Measurements from ENCODE around the gene ZNF358.
A peak's percentile ranks its signal among the peaks of the same experiment; 100 is the strongest.

ZNF358 gene

GRCh38 chr19:7513809-7514642 lies 1.9 kb upstream of the ZNF358 start:
- Histone ChIP-seq H3K14ac (ENCODE audit: low read length) (no peak overlapping the region), H3K23ac (ENCODE audit: low read depth, low read length, poor library complexity) (no peak overlapping the region), H3K4me1 (ENCODE audit: control insufficient read depth in 2 of 2, insufficient read depth in 1 of 2, low read depth in 1 of 2, low read length in 2 of 2) (peaks cover 10 to 11% of the 10 kb centered on the region in 2 donors), H2BK120ac (ENCODE audit: low read depth, low read length) (no peak overlapping the region), H3K18ac (ENCODE audit: low read length) (no peak overlapping the region), H2BK15ac (ENCODE audit: low read length) (no peak overlapping the region), H3K9ac (ENCODE audit: low read depth, low read length, poor library complexity) (no peak overlapping the region), H3K36me3 (replicated peaks in 1 of 2; ENCODE audit: control insufficient read depth in 2 of 2, insufficient read depth in 2 of 2, low read length in 2 of 2) (peaks cover 0 to 13% of the 10 kb centered on the region in 2 donors), H3K4ac (ENCODE audit: low read length) (no peak overlapping the region), H3K27ac (replicated peaks; ENCODE audit: low read length) (no peak overlapping the region), H4K8ac (ENCODE audit: low read depth, low read length) (no peak overlapping the region), H4K91ac (ENCODE audit: low read depth, low read length, poor library complexity) (no peak overlapping the region), H2AK5ac (ENCODE audit: low read depth, low read length) (no peak overlapping the region), H3K4me3 (ENCODE audit: low read length in 2 of 2) (no peak overlapping the region), H3K9me3 (replicated peaks in 1 of 2; ENCODE audit: control insufficient read depth in 2 of 2, insufficient read depth in 1 of 2, low read depth in 1 of 2, low read length in 2 of 2) (no peaks in the 10 kb centered on the region), H2BK12ac (ENCODE audit: low read length) (no peak overlapping the region), H3K79me1 (ENCODE audit: low read depth, low read length) (peaks cover 4% of the 10 kb centered on the region), H3K27me3 (ENCODE audit: control insufficient read depth in 3 of 3, insufficient read depth in 3 of 3, low read depth in 1 of 3, low read length in 3 of 3) (no peaks in the 10 kb centered on the region), H3K4me2 (ENCODE audit: insufficient read depth, low read length, poor library complexity, severe bottlenecking) (no peak overlapping the region), H2AFZ (ENCODE audit: low read length) (no peak overlapping the region), H2BK5ac (ENCODE audit: low read length) (no peak overlapping the region)
- no peak for DNase-seq (ENCODE audit: low spot score)
- no CpG with 5 or more reads among the region's 5 CpGs for WGBS, 2 donors (ENCODE audit: extremely low coverage in 2 of 2, insufficient read length in 2 of 2, insufficient replicate concordance in 1 of 2)

DNA sequence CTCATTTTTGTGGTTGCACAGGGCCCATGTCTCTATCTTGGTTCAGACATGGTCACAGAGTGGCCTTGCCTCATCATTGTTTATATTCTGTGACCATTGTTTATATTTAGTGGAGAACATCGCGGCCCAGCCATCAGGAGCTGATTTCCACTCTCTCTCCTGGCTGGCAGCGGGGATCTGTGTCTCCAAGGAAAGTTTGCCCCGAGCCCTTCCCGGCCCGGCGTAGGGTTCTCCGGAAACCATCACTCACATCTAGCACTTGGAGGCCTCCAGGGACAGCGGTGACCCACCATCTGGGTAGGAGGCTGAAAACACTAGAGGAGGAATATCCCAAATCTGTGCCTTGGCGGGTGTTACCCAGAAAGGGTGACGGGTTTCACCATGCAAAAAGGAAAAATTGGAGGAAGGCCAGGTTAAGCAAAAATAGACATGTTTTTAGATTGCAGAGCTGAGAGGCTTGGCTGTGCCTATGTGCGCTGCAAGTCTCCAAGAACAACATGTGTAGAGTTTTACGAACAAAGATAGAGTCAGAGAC lies 726 bp upstream of the ZNF358 start:
- Histone ChIP-seq H2BK120ac (ENCODE audit: low read depth, low read length) (peak overlapping the region; percentile 25), H3K36me3 (replicated peaks in 1 of 2; ENCODE audit: control insufficient read depth in 2 of 2, insufficient read depth in 2 of 2, low read length in 2 of 2) (peaks cover 0 to 17% of the 10 kb centered on the region in 2 donors), H3K23ac (ENCODE audit: low read depth, low read length, poor library complexity) (no peak overlapping the region), H2BK5ac (ENCODE audit: low read length) (no peak overlapping the region), H3K79me1 (ENCODE audit: low read depth, low read length) (peaks cover 4% of the 10 kb centered on the region), H2BK12ac (ENCODE audit: low read length) (peak overlapping the region; percentile 36), H3K18ac (ENCODE audit: low read length) (peak overlapping the region; percentile 61), H3K4me3 (ENCODE audit: low read length in 2 of 2) (peak overlapping the region in 1 of 2 donors; percentile 78), H3K4ac (ENCODE audit: low read length) (peak overlapping the region; percentile 4), H3K27ac (replicated peaks; ENCODE audit: low read length) (no peak overlapping the region), H3K27me3 (ENCODE audit: control insufficient read depth in 3 of 3, insufficient read depth in 3 of 3, low read depth in 1 of 3, low read length in 3 of 3) (no peaks in the 10 kb centered on the region), H2AFZ (ENCODE audit: low read length) (peak overlapping the region; percentile 85), H3K4me2 (ENCODE audit: insufficient read depth, low read length, poor library complexity, severe bottlenecking) (no peak overlapping the region), H4K91ac (ENCODE audit: low read depth, low read length, poor library complexity) (peak overlapping the region; percentile 7), H3K9me3 (replicated peaks in 1 of 2; ENCODE audit: control insufficient read depth in 2 of 2, insufficient read depth in 1 of 2, low read depth in 1 of 2, low read length in 2 of 2) (no peaks in the 10 kb centered on the region), H2BK15ac (ENCODE audit: low read length) (no peak overlapping the region), H4K8ac (ENCODE audit: low read depth, low read length) (no peak overlapping the region), H3K14ac (ENCODE audit: low read length) (no peak overlapping the region), H3K4me1 (ENCODE audit: control insufficient read depth in 2 of 2, insufficient read depth in 1 of 2, low read depth in 1 of 2, low read length in 2 of 2) (peaks cover 10 to 11% of the 10 kb centered on the region in 2 donors), H3K9ac (ENCODE audit: low read depth, low read length, poor library complexity) (no peak overlapping the region), H2AK5ac (ENCODE audit: low read depth, low read length) (peak overlapping the region; percentile 0)
- no peak for DNase-seq (ENCODE audit: low spot score)
- no CpG with 5 or more reads among the region's 13 CpGs for WGBS, 2 donors (ENCODE audit: extremely low coverage in 2 of 2, insufficient read length in 2 of 2, insufficient replicate concordance in 1 of 2)

GRCh38 chr19:7516333-7516732 lies 430 bp downstream of the ZNF358 start:
- peak overlapping the region; percentile 89 for H3K18ac ChIP-seq (ENCODE audit: low read length)
- peak overlapping the region; percentile 31 for H3K23ac ChIP-seq (ENCODE audit: low read depth, low read length, poor library complexity)
- H4K8ac ChIP-seq (ENCODE audit: low read depth, low read length): no peak overlapping the region
- H3K14ac ChIP-seq (ENCODE audit: low read length): peak overlapping the region; percentile 73
- peaks cover 4% of the 10 kb centered on the region for H3K79me1 ChIP-seq (ENCODE audit: low read depth, low read length)
- H3K9me3 ChIP-seq (replicated peaks in 1 of 2; ENCODE audit: control insufficient read depth in 2 of 2, insufficient read depth in 1 of 2, low read depth in 1 of 2, low read length in 2 of 2): no peaks in the 10 kb centered on the region
- H3K4me3 ChIP-seq (ENCODE audit: low read length in 2 of 2): peak overlapping the region; percentile 78 to 82
- no peak overlapping the region for H3K27ac ChIP-seq (replicated peaks; ENCODE audit: low read length)
- peaks cover 5 to 23% of the 10 kb centered on the region in 2 donors for H3K36me3 ChIP-seq (replicated peaks in 1 of 2; ENCODE audit: control insufficient read depth in 2 of 2, insufficient read depth in 2 of 2, low read length in 2 of 2)
- no peak overlapping the region for H2BK5ac ChIP-seq (ENCODE audit: low read length)
- H2BK15ac ChIP-seq (ENCODE audit: low read length): no peak overlapping the region
- H3K27me3 ChIP-seq (ENCODE audit: control insufficient read depth in 3 of 3, insufficient read depth in 3 of 3, low read depth in 1 of 3, low read length in 3 of 3): no peaks in the 10 kb centered on the region
- H3K4me2 ChIP-seq (ENCODE audit: insufficient read depth, low read length, poor library complexity, severe bottlenecking): peak overlapping the region; percentile 79
- peak overlapping the region; percentile 47 for H3K4ac ChIP-seq (ENCODE audit: low read length)
- no peak overlapping the region for H2BK12ac ChIP-seq (ENCODE audit: low read length)
- peaks cover 10 to 11% of the 10 kb centered on the region in 2 donors for H3K4me1 ChIP-seq (ENCODE audit: control insufficient read depth in 2 of 2, insufficient read depth in 1 of 2, low read depth in 1 of 2, low read length in 2 of 2)
- H2BK120ac ChIP-seq (ENCODE audit: low read depth, low read length): no peak overlapping the region
- WGBS, 2 donors (ENCODE audit: extremely low coverage in 2 of 2, insufficient read length in 2 of 2, insufficient replicate concordance in 1 of 2): no CpG with 5 or more reads among the region's 28 CpGs
- no peak overlapping the region for H4K91ac ChIP-seq (ENCODE audit: low read depth, low read length, poor library complexity)
- peak overlapping the region; percentile 43 for H2AK5ac ChIP-seq (ENCODE audit: low read depth, low read length)
- peak overlapping the region; percentile 83 for H3K9ac ChIP-seq (ENCODE audit: low read depth, low read length, poor library complexity)
- H2AFZ ChIP-seq (ENCODE audit: low read length): peak overlapping the region; percentile 74
- DNase-seq (ENCODE audit: low spot score): no peak

DNA sequence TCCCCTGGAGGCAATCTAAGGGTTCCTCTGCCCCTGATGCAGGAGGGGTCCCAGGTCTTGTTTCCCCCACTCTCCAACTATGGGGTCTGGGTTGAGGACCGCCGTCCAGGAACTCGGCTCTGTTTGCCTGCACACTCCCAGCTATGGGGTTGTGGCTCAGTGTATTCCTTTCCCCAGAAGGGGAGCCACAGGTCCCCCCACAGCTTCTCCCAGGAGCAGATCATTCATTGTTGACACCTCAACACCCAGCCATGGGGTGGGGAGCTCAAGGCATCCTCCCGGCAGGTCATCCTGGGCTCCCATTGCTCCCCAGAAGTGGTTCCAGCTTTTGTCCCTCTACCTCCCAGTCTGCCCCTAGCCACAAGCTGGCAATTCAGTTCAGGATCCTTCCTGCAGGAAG lies 975 bp downstream of the ZNF358 start:
- no peak overlapping the region for H3K27ac ChIP-seq (replicated peaks; ENCODE audit: low read length)
- no peaks in the 10 kb centered on the region for H3K9me3 ChIP-seq (replicated peaks in 1 of 2; ENCODE audit: control insufficient read depth in 2 of 2, insufficient read depth in 1 of 2, low read depth in 1 of 2, low read length in 2 of 2)
- H3K18ac ChIP-seq (ENCODE audit: low read length): peak overlapping the region; percentile 89
- H4K8ac ChIP-seq (ENCODE audit: low read depth, low read length): no peak overlapping the region
- H2BK5ac ChIP-seq (ENCODE audit: low read length): no peak overlapping the region
- peaks cover 5 to 23% of the 10 kb centered on the region in 2 donors for H3K36me3 ChIP-seq (replicated peaks in 1 of 2; ENCODE audit: control insufficient read depth in 2 of 2, insufficient read depth in 2 of 2, low read length in 2 of 2)
- H3K4me1 ChIP-seq (ENCODE audit: control insufficient read depth in 2 of 2, insufficient read depth in 1 of 2, low read depth in 1 of 2, low read length in 2 of 2): peaks cover 10 to 11% of the 10 kb centered on the region in 2 donors
- no peak overlapping the region for H3K14ac ChIP-seq (ENCODE audit: low read length)
- WGBS, 2 donors (ENCODE audit: extremely low coverage in 2 of 2, insufficient read length in 2 of 2, insufficient replicate concordance in 1 of 2): no CpG with 5 or more reads among the region's 4 CpGs
- H3K9ac ChIP-seq (ENCODE audit: low read depth, low read length, poor library complexity): peak overlapping the region; percentile 83
- no peak overlapping the region for H2AFZ ChIP-seq (ENCODE audit: low read length)
- peaks cover 4% of the 10 kb centered on the region for H3K79me1 ChIP-seq (ENCODE audit: low read depth, low read length)
- no peaks in the 10 kb centered on the region for H3K27me3 ChIP-seq (ENCODE audit: control insufficient read depth in 3 of 3, insufficient read depth in 3 of 3, low read depth in 1 of 3, low read length in 3 of 3)
- H3K4me2 ChIP-seq (ENCODE audit: insufficient read depth, low read length, poor library complexity, severe bottlenecking): peak overlapping the region; percentile 79
- peak overlapping the region; percentile 43 for H2AK5ac ChIP-seq (ENCODE audit: low read depth, low read length)
- H2BK120ac ChIP-seq (ENCODE audit: low read depth, low read length): no peak overlapping the region
- H4K91ac ChIP-seq (ENCODE audit: low read depth, low read length, poor library complexity): no peak overlapping the region
- H3K23ac ChIP-seq (ENCODE audit: low read depth, low read length, poor library complexity): no peak overlapping the region
- H2BK12ac ChIP-seq (ENCODE audit: low read length): no peak overlapping the region
- no peak overlapping the region for H3K4ac ChIP-seq (ENCODE audit: low read length)
- no peak for DNase-seq (ENCODE audit: low spot score)
- H3K4me3 ChIP-seq (ENCODE audit: low read length in 2 of 2): peak overlapping the region; percentile 78 to 82
- H2BK15ac ChIP-seq (ENCODE audit: low read length): no peak overlapping the region

All from neuronal stem cell (in vitro differentiated cells).